Pancreas (tissue), 10 donors: ENCODE results near the gene CPNE2. TPM values are rescaled to one million over a fixed set of nuclear protein-coding genes. Genes with fewer than 3 reads are reported as not detected.
"Not testable (repeated sequence)": the region's sequence is repeated elsewhere in the genome, so short reads cannot be mapped to it uniquely, and the experiment has no call there.

Experiments
- ATAC-seq, 4 donors: fragments of 200-7000 bp; cut with Tn5 transposase; one replicate each; pipeline versions ENCODE4 v1.8.0 to v1.9.1; 2020; ENCODE audit warnings: mild to moderate bottlenecking in 4 of 4, moderate library complexity in 4 of 4
- DNase-seq, 6 donors: peaks; one replicate each; pipeline ENCODE4 v3.0.0-alpha.2; 2020
- FAIRE-seq: peaks from 2 replicates; lab custom pipeline; 2012; peaks lifted over from hg19 to GRCh38; lab: Jason Lieb, UNC
- H3K27ac ChIP-seq, 4 donors: fragments of 200-600 bp; sonication (generic); 1 replicate in 3 of 4; 2 replicates in 1 of 4; pipeline versions ENCODE4 v1.5.0 to v1.8.0; 2020
- H3K27me3 ChIP-seq, 4 donors: fragments of 200-600 bp; one replicate each; pipeline ENCODE4 v1.8.0; 2021
- H3K36me3 ChIP-seq, 3 donors: fragments of 200-600 bp; sonication (generic) in 1 of 3; one replicate each; pipeline versions ENCODE4 v1.5.0 to v1.8.0; 2020 to 2021
- H3K4me1 ChIP-seq, 3 donors: fragments of 200-600 bp; one replicate each; pipeline ENCODE4 v1.8.0; 2021
- H3K4me3 ChIP-seq, 4 donors: fragments of 200-600 bp; sonication (generic) in 2 of 4; one replicate each; pipeline versions ENCODE4 v1.5.0 to v1.8.0; 2020 to 2021
- H3K9me3 ChIP-seq, 4 donors: fragments of 200-600 bp; one replicate each; pipeline ENCODE4 v1.8.0; 2021
- WGBS, 2 donors: extraction: QIAGEN DNeasy Blood & Tissue Kit; methylation state at CpG; one replicate each; pipeline ENCODE4 v1.1.7; 2013; 5-methylcytosine and 5-hydroxymethylcytosine counted together
- intact Hi-C, 3 donors: fragments of 100-400 bp; cut with DNase I; formaldehyde crosslinking; loops; one replicate each; pipeline versions ENCODE4 v1.11.1 to v1.14.2; 2022
- polyA plus RNA-seq, 2 donors: library from polyadenylated mRNA; stranded (reverse); fragments of 200-250 nt; gene quantifications; one replicate each; pipeline ENCODE4 v1.2.3, GENCODE V29; 2013
- total RNA-seq, 6 donors: library from RNA; stranded (reverse); fragmentation: NEBNext Ultra II Directional in 4 of 6; extraction: Animal tissue kit (Norgen Biotek cat#: 25700) in 4 of 6; gene quantifications; one replicate each; pipeline versions ENCODE4 v1.2.1 to v1.2.4, GENCODE V29; 2021 to 2023
- TF ChIP-seq, protein P1 (sequence below), 4 donors: fragments of 200-600 bp; sonication (generic) in 3 of 4; IDR thresholded peaks; one replicate each; pipeline versions ENCODE4 v1.5.0 to v1.8.0; 2021; ENCODE audit warnings: antibody characterized with exemption in 4 of 4
- donor health status: healthy with polysubstance abuse.
- donor health status: DM: no; HTN: no; CAD: no; lungs with moderate emphysema.
- donor health status: DM: no; HTN: no; CAD: no.
- donor health status: control.
- donor health status: control.
- donor health status: Bipolar disorder and iron deficiency.
- donor health status: DM: yes; HTN: yes; CAD: no.
- donor health status: DM: no; HTN: no; CAD: no.
- donor health status: DM: no; HTN: no; CAD: no.
- donor health status: DM: yes; HTN: yes; CAD: no.

Gene CPNE2
- total and polyA plus RNA-seq, 8 donors: 3.2 to 17.1 (median 5.6) TPM

DNA sequence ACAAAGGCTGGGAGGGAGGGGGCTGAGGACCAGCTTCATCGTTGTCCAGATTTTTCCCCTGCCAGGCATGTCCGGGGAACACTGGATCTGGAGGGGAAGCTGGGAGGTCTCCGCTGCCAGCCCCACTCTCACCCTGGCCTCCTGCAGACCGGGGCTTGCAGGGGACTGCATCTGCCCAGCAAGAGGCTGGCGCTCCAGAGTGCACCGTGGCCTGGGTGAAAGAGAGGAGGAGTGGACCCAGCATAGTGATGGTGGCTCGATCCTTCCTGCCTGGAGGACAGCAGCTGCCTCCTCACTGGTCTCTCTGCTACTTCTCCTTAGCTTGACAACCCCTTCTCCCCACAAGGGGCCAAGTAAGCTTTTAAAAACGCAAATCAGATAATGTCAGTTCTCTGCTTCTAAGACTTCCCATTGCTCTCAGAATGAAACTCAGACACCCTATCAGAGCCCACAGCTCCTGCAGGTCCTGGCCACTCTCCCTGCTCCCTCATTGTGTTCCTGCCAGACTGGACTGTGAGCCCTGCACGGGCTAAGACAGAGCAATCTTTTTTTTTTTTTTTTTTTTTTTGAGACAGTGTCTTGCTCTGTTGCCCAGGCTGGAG is 15.0 kb downstream of the CPNE2 start:
- no peak overlapping the region for H3K27ac ChIP-seq

DNA sequence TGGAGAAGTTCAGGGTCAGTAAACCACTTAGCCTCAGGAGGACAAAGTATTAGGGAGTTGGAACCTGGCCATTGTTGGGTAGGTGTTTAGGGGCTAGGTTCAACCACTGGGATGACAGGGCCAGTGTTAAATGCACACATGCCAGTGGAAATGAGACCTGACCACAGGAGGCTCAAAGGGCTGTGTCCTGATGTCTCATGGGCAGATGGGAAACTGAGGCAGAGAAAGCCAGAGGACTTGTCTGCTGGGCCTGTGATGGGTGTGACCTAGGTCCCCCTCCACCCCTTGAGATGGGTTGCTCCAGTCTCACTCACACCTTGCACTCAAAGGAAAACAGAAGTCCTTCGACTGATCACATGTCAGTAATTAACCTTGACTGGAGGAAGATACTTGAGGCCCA is 16.0 kb downstream of the CPNE2 start:
- H3K27me3 ChIP-seq: no peaks in the 10 kb centered on the region
- H3K4me1 ChIP-seq: no peaks in the 10 kb centered on the region
- no peak overlapping the region for H3K27ac ChIP-seq
- no peaks in the 10 kb centered on the region for H3K9me3 ChIP-seq
- 55 to 66% methylated on average over 1 of the region's 1 CpG for WGBS, 2 donors
- no peak overlapping the region for H3K4me3 ChIP-seq
- DNase-seq (no peak), FAIRE-seq (no peak), ATAC-seq (no peak)
- intact Hi-C loops: no loop called here
- H3K36me3 ChIP-seq: no peaks in the 10 kb centered on the region
- TF ChIP-seq, protein P1, sequence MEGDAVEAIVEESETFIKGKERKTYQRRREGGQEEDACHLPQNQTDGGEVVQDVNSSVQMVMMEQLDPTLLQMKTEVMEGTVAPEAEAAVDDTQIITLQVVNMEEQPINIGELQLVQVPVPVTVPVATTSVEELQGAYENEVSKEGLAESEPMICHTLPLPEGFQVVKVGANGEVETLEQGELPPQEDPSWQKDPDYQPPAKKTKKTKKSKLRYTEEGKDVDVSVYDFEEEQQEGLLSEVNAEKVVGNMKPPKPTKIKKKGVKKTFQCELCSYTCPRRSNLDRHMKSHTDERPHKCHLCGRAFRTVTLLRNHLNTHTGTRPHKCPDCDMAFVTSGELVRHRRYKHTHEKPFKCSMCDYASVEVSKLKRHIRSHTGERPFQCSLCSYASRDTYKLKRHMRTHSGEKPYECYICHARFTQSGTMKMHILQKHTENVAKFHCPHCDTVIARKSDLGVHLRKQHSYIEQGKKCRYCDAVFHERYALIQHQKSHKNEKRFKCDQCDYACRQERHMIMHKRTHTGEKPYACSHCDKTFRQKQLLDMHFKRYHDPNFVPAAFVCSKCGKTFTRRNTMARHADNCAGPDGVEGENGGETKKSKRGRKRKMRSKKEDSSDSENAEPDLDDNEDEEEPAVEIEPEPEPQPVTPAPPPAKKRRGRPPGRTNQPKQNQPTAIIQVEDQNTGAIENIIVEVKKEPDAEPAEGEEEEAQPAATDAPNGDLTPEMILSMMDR (IDR thresholded peaks at IDR 0.05): no peak

More for the DNA sequence above, 15.0 kb downstream of the CPNE2 start:
- H3K36me3 ChIP-seq: no peaks in the 10 kb centered on the region
- ATAC-seq (no peak), FAIRE-seq (no peak), DNase-seq (no peak)
- intact Hi-C loops: no loop called here
- WGBS, 2 donors: 77 to 82% methylated on average over 9 of the region's 9 CpGs
- no peaks in the 10 kb centered on the region for H3K4me1 ChIP-seq
- TF ChIP-seq, protein P1 (IDR thresholded peaks at IDR 0.05): no peak
- no peak overlapping the region for H3K4me3 ChIP-seq
- no peaks in the 10 kb centered on the region for H3K9me3 ChIP-seq
- no peaks in the 10 kb centered on the region for H3K27me3 ChIP-seq

DNA sequence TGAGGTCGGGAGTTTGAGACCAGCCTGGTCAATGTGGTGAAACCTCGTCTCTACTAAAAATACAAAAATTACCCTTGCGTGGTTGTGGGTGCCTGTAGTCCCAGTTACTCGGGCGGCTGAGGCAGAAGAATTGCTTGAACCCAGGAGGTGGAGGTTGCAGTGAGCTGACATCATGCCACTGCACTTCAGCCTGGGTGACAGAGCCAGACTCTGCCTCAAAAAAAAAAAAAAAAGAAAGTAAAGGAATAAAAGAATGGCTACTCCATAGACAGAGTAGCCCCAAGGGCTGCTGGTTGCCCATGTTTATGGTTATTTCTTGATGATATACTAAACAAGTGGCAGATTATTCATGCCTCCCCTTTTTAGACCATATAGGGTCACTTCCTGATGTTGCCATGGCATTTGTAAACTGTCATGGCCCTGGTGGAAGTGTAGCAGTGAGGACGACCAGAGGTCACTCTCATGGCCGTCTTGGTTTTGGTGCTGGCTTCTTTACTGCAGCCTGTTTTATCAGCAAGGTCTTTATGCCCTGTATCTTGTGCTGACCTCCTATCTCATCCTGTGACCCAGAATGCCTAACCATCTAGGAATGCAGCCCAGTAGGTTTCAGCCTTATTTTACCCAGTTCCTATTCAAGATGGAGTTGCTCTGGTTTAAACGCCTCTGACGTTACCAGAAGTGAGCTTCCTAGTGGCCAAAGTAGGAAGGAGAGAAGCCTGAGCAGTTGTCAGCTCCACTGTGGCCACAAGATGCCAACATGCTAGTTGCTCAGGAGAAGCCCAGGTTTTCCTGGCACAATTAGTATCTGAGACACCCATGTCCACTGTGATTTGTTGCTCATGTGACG is 17.1 kb downstream of the CPNE2 start:
- H3K27me3 ChIP-seq, DNase-seq, H3K27ac ChIP-seq, H3K9me3 ChIP-seq, H3K4me3 ChIP-seq, H3K4me1 ChIP-seq, H3K36me3 ChIP-seq, FAIRE-seq, intact Hi-C loops, ATAC-seq: not testable (repeated sequence)
- WGBS, 2 donors: 88 to 94% methylated on average over 10 of the region's 10 CpGs

DNA sequence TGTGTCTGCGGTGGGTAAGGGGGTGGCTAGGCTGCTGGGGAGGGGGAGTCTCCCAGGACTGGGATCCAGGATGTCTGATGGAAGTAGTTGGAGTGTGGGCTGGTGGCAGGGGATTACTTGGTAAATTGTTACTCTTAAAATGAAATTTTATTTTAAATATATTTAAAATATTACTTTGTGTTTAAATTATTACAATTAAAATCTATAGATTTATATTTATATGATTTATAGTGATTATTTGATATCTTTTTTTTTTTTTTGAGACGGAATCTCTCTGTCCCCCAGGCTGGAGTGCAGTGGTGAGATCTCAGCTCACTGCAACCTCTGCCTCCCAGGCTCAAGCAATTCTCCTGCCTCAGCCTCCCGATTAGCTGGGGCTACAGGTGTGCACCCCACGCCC is 18.6 kb downstream of the CPNE2 start:
- no peak overlapping the region for H3K4me3 ChIP-seq
- 87 to 95% methylated on average over 4 of the region's 4 CpGs for WGBS, 2 donors
- no peak for DNase-seq
- intact Hi-C loops: no loop called here
- no peak for FAIRE-seq
- no peaks in the 10 kb centered on the region for H3K4me1 ChIP-seq
- H3K27ac ChIP-seq: no peak overlapping the region
- no peaks in the 10 kb centered on the region for H3K9me3 ChIP-seq
- TF ChIP-seq, protein P1 (IDR thresholded peaks at IDR 0.05): no peak
- no peaks in the 10 kb centered on the region for H3K27me3 ChIP-seq
- no peak for ATAC-seq
- no peaks in the 10 kb centered on the region for H3K36me3 ChIP-seq

DNA sequence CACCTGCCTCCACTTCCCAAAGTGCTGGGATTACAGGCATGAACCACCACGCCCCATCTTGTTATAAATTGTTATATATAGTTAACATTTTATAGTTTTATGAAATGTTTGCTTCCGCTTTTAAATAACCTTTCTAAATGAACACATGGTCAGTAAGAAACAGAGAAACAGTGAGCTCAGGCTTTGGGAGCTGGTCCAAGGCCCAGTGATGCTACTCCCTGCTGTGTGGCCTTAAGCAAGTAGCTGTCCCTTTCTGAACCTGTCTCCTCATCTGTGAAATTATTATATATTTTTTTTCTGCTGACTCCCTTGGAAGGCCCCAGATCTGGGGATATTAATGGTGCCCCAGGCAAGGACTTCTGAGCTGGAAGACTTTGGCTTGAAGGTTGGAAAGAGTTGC is 19.0 kb downstream of the CPNE2 start:
- no peak overlapping the region for H3K27ac ChIP-seq
- H3K9me3 ChIP-seq: no peaks in the 10 kb centered on the region
- H3K36me3 ChIP-seq: no peaks in the 10 kb centered on the region
- WGBS, 2 donors: 90 to 91% methylated on average over 2 of the region's 2 CpGs
- TF ChIP-seq, protein P1 (IDR thresholded peaks at IDR 0.05): no peak
- no peak for FAIRE-seq
- H3K27me3 ChIP-seq: no peaks in the 10 kb centered on the region
- DNase-seq: no peak
- intact Hi-C loops: no loop called here
- H3K4me1 ChIP-seq: no peaks in the 10 kb centered on the region
- ATAC-seq: no peak
- no peak overlapping the region for H3K4me3 ChIP-seq
